Activated CD8-positive, alpha-beta memory T cell treated with anti-CD3 and anti-CD28 coated beads, Interleukin-2, amount 10 ng/mL, durations not matched to agents 7 days and 5 days (primary cell): ENCODE results near the gene HOXB1. TPM values are rescaled to one million over a fixed set of nuclear protein-coding genes. Genes with fewer than 3 reads are reported as not detected.

Experiments used
- ATAC-seq: fragments of 150-1000 bp; cut with Tn5 transposase; one replicate; pipeline ENCODE4 v1.10.0; 2021; ENCODE audit warnings: moderate library complexity
- CTCF ChIA-PET: fragments of 350-600 bp; sonication (Branson Sonifier 250); formaldehyde crosslinking; loops from one replicate; lab custom pipeline; 2021; ENCODE audit warnings: antibody characterized with exemption; lab: Charles Lee
- DNase-seq: peaks from one replicate; pipeline ENCODE4 v3.0.0-alpha.2; 2020
- H3K27ac Mint-ChIP-seq: one replicate; pipeline ENCODE4 v1.8.0; 2021; ENCODE audit warnings: mild to moderate bottlenecking, mixed read lengths
- H3K27me3 Mint-ChIP-seq: one replicate; pipeline ENCODE4 v1.8.0; 2021; ENCODE audit warnings: mixed read lengths
- H3K36me3 Mint-ChIP-seq: one replicate; pipeline ENCODE4 v1.8.0; 2021; ENCODE audit warnings: mild to moderate bottlenecking, mixed read lengths
- H3K4me1 Mint-ChIP-seq: one replicate; pipeline ENCODE4 v1.8.0; 2021; ENCODE audit warnings: mixed read lengths
- H3K4me3 Mint-ChIP-seq: one replicate; pipeline ENCODE4 v1.8.0; 2021; ENCODE audit warnings: mild to moderate bottlenecking, moderate library complexity, mixed read lengths
- H3K9me3 Mint-ChIP-seq: one replicate; pipeline ENCODE4 v1.8.0; 2022; ENCODE audit warnings: low read depth, mixed read lengths
- total RNA-seq, 2 experiments: library from RNA; stranded (reverse); gene quantifications; one replicate each; pipeline ENCODE4 v1.2.3, GENCODE V29; 2021

Gene HOXB1
- total RNA-seq, 2 experiments from 2014 or later, result not detected

- Mint-ChIP-seq H3K4me3 (no peak overlapping the region), H3K36me3 (no peaks in the 10 kb centered on the region), H3K9me3 (no peaks in the 10 kb centered on the region), H3K27ac (no peak overlapping the region), H3K27me3 (peaks cover 61% of the 10 kb centered on the region), H3K4me1 (peaks cover 9% of the 10 kb centered on the region)
- no peak for ATAC-seq
- no peak for DNase-seq
- CTCF ChIA-PET, result interaction anchor here (1.0 to 2.6 kb wide), 3 partner anchors 12 to 31 kb away, joined by 3 to 9 read pairs (median 7); no protein-coding TSS in a partner anchor
These were observed 7.8 kb downstream of the HOXB1 start for GRCh38 chr17:48523010-48523409.

GRCh38 chr17:48522031-48522653 lies 8.7 kb downstream of the HOXB1 start:
- no peak for ATAC-seq
- no peak for DNase-seq
- Mint-ChIP-seq H3K27ac (no peak overlapping the region), H3K9me3 (no peaks in the 10 kb centered on the region), H3K27me3 (peaks cover 64% of the 10 kb centered on the region), H3K4me3 (no peak overlapping the region), H3K4me1 (peaks cover 17% of the 10 kb centered on the region), H3K36me3 (no peaks in the 10 kb centered on the region)
- CTCF ChIA-PET, result interaction anchor here (1.2 to 2.6 kb wide), 3 partner anchors 16 to 454 kb away, joined by 3 to 9 read pairs (median 7); no protein-coding TSS in a partner anchor

- Mint-ChIP-seq H3K4me1 (peaks cover 17% of the 10 kb centered on the region), H3K27ac (no peak overlapping the region), H3K4me3 (no peak overlapping the region), H3K36me3 (no peaks in the 10 kb centered on the region), H3K27me3 (peaks cover 64% of the 10 kb centered on the region), H3K9me3 (no peaks in the 10 kb centered on the region)
- no peak for ATAC-seq
- no peak for DNase-seq
- CTCF ChIA-PET, result interaction anchor here (0.7 to 2.6 kb wide), 4 partner anchors 14 to 28 kb away, joined by 3 to 9 read pairs (median 6); no protein-coding TSS in a partner anchor
These were observed 10.2 kb downstream of the HOXB1 start for GRCh38 chr17:48520631-48521079.

GRCh38 chr17:48519427-48519826 lies 11.4 kb downstream of the HOXB1 start:
- no peaks in the 10 kb centered on the region for H3K36me3 Mint-ChIP-seq
- peaks cover 26% of the 10 kb centered on the region for H3K4me1 Mint-ChIP-seq
- ATAC-seq (no peak), DNase-seq (no peak)
- H3K27me3 Mint-ChIP-seq, result peaks cover 64% of the 10 kb centered on the region
- H3K4me3 Mint-ChIP-seq, result no peak overlapping the region
- peak overlapping the region; percentile 33 for H3K27ac Mint-ChIP-seq
- no peaks in the 10 kb centered on the region for H3K9me3 Mint-ChIP-seq
- CTCF ChIA-PET, result interaction anchor here (1.0 kb wide), 1 partner anchor 211 kb away, joined by 3 read pairs; no protein-coding TSS in a partner anchor

GRCh38 chr17:48517478-48517877 lies 13.3 kb downstream of the HOXB1 start:
- H3K4me1 Mint-ChIP-seq, result peaks cover 45% of the 10 kb centered on the region
- CTCF ChIA-PET, result no interaction called here
- H3K4me3 Mint-ChIP-seq, result no peak overlapping the region
- ATAC-seq, result no peak
- H3K27me3 Mint-ChIP-seq, result peaks cover 52% of the 10 kb centered on the region
- no peak overlapping the region for H3K27ac Mint-ChIP-seq
- H3K9me3 Mint-ChIP-seq, result no peaks in the 10 kb centered on the region
- H3K36me3 Mint-ChIP-seq, result no peaks in the 10 kb centered on the region
- no peak for DNase-seq

GRCh38 chr17:48515925-48516900 lies 14.6 kb downstream of the HOXB1 start:
- H3K36me3 Mint-ChIP-seq, result no peaks in the 10 kb centered on the region

GRCh38 chr17:48514477-48514876 lies 16.3 kb downstream of the HOXB1 start:
- Mint-ChIP-seq H3K27ac (no peak overlapping the region), H3K36me3 (no peaks in the 10 kb centered on the region), H3K4me3 (no peak overlapping the region), H3K27me3 (peaks cover 36% of the 10 kb centered on the region), H3K4me1 (peaks cover 64% of the 10 kb centered on the region), H3K9me3 (no peaks in the 10 kb centered on the region)
- ATAC-seq (no peak), DNase-seq (peak; percentile 48)
- CTCF ChIA-PET, result interaction anchor here (1.3 to 3.4 kb wide), 3 partner anchors 22 to 62 kb away, joined by 3 to 16 read pairs (median 5); no protein-coding TSS in a partner anchor

More at GRCh38 chr17:48515925-48516900, 14.6 kb downstream of the HOXB1 start:
- Mint-ChIP-seq H3K27ac (no peak overlapping the region), H3K9me3 (no peaks in the 10 kb centered on the region), H3K4me1 (peaks cover 56% of the 10 kb centered on the region), H3K27me3 (peaks cover 49% of the 10 kb centered on the region), H3K4me3 (no peak overlapping the region)
- CTCF ChIA-PET, result interaction anchor here (0.7 to 1.2 kb wide), 2 partner anchors 23 to 55 kb away, joined by 4 to 7 read pairs; no protein-coding TSS in a partner anchor
- ATAC-seq (no peak), DNase-seq (no peak)

- H3K9me3 Mint-ChIP-seq, result no peaks in the 10 kb centered on the region
- DNase-seq, result no peak
- H3K4me1 Mint-ChIP-seq, result peaks cover 64% of the 10 kb centered on the region
- no peak overlapping the region for H3K27ac Mint-ChIP-seq
- ATAC-seq, result no peak
- H3K27me3 Mint-ChIP-seq, result peaks cover 35% of the 10 kb centered on the region
- H3K4me3 Mint-ChIP-seq, result no peak overlapping the region
- H3K36me3 Mint-ChIP-seq, result peaks cover 1% of the 10 kb centered on the region
- CTCF ChIA-PET, result interaction anchor here (0.6 to 3.4 kb wide), 9 partner anchors 9 to 162 kb away, joined by 3 to 16 read pairs (median 3); partner anchors contain the start of gene HOXB5
These were observed 16.9 kb downstream of the HOXB1 start for GRCh38 chr17:48513666-48514455.

GRCh38 chr17:48513097-48513496 lies 17.7 kb downstream of the HOXB1 start:
- CTCF ChIA-PET, result interaction anchor here (0.6 to 3.4 kb wide), 9 partner anchors 8 to 161 kb away, joined by 3 to 16 read pairs (median 3); partner anchors contain the start of gene HOXB5
- DNase-seq (no peak), ATAC-seq (peak; percentile 18)
- Mint-ChIP-seq H3K36me3 (peaks cover 1% of the 10 kb centered on the region), H3K27me3 (peaks cover 34% of the 10 kb centered on the region), H3K9me3 (no peaks in the 10 kb centered on the region), H3K27ac (peak overlapping the region; percentile 79), H3K4me1 (peaks cover 62% of the 10 kb centered on the region), H3K4me3 (peak overlapping the region; percentile 34)

GRCh38 chr17:48510761-48511604 lies 19.8 kb downstream of the HOXB1 start:
- Mint-ChIP-seq H3K4me1 (peaks cover 66% of the 10 kb centered on the region), H3K27ac (peak overlapping the region; percentile 85), H3K36me3 (peaks cover 1% of the 10 kb centered on the region), H3K9me3 (no peaks in the 10 kb centered on the region), H3K4me3 (peak overlapping the region; percentile 49), H3K27me3 (peaks cover 17% of the 10 kb centered on the region)
- CTCF ChIA-PET, result interaction anchor here (0.6 to 1.5 kb wide), 10 partner anchors 12 to 540 kb away, joined by 3 to 7 read pairs (median 4); partner anchors contain the start of gene CDK5RAP3
- DNase-seq (peak; percentile 57), ATAC-seq (peak; percentile 78)

GRCh38 chr17:48510381-48510760 lies 20.4 kb downstream of the HOXB1 start:
- peaks cover 1% of the 10 kb centered on the region for H3K36me3 Mint-ChIP-seq
- peaks cover 72% of the 10 kb centered on the region for H3K4me1 Mint-ChIP-seq
- ATAC-seq, result no peak
- H3K9me3 Mint-ChIP-seq, result no peaks in the 10 kb centered on the region
- no peak for DNase-seq
- H3K4me3 Mint-ChIP-seq, result no peak overlapping the region
- CTCF ChIA-PET, result interaction anchor here (1.1 to 1.5 kb wide), 5 partner anchors 13 to 540 kb away, joined by 3 to 7 read pairs (median 5); partner anchors contain the start of gene CDK5RAP3
- H3K27ac Mint-ChIP-seq, result peak overlapping the region; percentile 85
- H3K27me3 Mint-ChIP-seq, result peaks cover 11% of the 10 kb centered on the region
